Stromal cell of bone marrow (primary cell): ENCODE data around the gene RNF166.
A peak's percentile ranks its signal among the peaks of the same experiment; 100 is the strongest.

Experiments
- DNase-seq: peaks from one replicate; pipeline ENCODE4 v3.0.0-alpha.2; 2012; ENCODE audit warnings: low read depth

The RNF166 gene

DNA sequence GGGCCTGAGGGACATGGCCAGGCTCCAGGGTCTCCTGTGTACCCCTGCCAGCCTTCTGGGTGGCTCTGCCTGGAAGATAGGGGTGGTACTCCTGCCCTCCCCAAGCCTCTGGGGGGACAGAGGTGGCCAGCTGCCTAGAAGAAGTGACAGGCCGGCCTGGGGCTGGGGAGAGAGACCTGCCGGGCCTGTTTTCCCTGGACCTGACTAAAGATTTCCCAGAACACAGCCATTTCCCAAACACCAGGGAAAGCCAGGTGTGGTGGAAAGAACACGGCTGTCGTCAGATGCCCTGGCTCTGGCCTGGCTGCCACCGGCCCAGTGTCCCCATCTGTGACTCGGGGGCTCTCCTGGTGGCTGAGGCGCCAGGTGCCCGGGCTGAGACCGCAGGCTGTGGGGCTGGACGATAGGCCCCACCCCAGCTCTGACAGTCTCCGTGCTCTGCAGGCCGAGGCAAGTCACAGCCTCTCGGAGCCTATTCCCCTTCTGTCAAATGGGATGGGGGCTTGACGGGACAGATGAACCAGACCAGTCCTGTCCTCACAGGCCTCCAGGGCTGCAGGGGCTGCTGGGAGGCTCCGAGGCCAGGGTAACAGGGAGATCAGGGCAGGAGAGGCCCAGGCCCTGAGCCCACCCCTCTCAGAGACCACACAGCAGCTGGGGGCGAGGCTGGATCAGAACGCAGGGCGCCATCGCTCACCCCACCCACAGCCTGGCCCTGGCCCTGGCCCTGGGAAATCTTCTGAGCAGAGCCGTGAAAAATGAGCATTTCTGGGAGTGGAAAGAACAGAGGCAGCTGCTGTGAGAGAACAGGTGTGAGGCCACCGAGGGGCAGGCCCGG is 33.1 kb upstream of the RNF166 start:
- DNase-seq = no peak

DNA sequence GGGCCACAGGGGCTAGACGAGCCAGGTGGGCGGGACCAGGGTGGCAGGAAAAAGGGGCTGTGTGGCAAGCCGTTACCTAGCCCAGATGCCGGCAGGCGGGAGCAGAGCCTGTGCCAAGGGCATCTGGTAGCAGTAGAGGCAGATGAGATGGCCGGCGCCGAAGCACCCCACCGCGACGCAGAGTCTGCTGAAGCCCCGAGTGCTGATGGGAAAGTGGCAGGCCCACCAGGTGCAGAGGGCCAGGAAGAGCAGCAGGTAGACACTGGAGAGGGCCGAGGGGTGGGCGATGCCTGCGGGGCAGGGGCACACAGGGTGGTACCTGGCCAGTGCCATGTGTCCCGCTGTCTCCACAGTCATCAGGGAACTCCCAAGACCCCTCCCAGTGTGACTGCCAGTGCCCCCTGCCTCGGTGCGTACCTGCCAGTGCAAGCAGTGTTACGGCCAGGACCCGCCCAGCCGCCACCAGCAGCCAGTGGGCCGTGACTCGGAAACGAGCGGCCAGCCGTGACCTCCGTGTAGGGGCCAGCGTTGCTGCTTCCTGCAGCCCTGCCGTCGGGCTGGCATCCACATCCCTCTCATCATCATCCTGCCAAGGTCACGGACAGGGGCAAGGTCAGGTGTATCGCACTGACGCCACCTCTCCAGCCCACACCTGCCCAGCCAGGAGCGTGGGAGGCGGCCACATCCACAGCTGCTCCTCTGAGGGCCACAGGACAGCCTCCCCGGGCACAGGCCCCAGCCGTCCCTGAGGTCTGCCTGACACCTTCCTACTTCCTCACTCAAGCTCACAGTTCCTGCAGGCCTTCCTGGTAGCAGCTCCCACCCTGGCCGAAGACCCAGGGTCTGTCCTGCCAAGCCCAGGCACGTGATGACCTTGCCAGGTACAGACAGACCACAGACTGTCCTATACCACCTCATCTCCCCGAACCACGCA is 32.2 kb upstream of the RNF166 start:
- no peak for DNase-seq

DNA sequence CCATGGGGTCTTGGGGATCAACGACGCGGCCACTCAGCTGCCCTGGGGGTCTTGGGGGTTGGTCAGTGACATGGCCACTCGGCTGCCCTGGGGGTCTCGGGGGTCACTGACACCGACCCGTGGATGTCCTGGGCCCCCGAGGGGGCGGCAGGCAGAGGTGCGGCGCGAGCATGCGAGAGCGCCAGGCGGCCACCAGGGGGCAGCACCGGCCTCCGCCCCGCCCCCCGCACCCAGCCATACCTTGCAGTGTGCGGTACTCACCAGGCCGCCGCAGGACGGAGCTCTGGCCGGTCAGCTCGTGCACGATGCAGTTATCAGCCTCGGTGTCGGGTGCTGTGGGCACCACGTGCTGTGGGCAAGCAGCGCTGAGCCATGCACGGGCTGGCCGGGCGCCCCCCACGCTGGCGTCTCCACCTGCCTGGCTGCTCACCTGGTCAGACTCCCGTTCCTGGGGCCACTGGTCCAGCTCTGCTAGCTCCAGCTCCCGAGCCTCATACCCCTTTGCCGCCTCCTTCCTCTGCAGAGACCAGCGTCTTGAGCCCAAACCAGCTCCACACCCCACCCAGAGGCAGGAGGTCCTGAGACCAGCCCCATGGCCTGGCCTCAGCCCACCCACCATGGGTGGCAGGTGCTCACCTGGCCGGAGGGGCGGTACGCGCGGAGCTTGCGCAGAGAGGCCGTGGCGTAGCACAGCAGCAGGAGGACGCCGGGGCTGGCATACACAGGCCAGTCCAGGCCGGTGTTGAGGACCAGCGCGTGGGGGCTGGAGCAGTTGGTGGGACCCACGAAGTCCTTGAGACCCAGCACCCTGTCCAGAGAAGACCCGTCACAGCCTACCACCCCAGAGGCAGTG is 31.3 kb upstream of the RNF166 start:
- peak; percentile 29 for DNase-seq

DNA sequence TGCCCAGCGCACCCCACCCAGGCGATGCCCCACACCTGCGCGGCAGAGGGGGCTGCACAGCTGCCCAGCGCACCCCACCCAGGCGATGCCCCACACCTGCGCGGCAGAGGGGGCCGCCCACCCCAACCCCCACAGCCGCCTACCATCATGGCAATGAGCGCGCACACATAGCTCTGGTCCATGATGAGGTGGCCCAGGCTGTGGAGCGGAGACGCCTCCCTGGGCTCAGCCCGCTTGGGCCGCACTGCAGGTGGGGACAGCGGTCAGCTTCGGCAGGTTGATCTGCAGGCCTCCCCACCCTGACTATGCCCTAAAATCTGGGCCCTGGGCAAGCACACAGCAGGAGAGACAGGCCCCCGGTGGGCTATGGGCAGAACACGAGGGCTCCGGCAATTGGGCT is 30.3 kb upstream of the RNF166 start:
- DNase-seq = no peak

DNA sequence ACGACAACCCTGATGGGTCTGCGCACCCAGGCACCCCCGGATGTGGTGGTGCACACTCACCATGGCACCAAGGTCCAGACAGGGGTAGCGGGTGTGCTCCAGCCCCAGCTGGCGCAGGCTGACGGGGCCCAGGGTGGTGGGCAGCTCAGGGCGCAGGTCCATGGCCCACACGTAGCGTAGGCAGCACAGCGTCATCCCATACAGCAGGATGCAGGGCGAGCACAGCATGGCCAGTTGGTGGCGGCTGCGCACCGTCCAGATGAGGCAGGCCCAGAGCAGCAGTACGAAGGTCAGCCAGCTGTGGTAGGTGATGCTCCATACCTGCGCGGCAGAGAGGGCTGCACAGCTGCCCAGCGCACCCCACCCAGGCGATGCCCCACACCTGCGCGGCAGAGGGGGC is 29.9 kb upstream of the RNF166 start:
- DNase-seq = no peak

DNA sequence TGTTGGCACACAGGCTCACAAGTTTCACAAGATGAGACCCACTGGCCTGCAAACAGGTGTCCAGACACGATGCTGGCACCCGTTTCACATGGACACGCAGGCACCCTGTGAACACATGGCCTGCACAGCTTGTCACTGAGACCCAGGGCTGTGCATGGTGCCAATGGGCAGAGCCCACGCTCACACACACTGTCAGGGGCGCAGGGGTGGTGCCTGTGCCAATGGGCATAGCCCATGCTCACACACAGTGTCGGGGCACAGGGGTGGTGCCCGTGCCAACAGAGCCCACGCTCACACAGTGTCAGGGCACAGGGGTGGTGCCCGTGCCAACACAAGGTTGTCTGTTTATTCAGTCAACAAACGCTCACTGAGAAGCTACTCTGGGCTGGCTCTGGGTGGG is 29.4 kb upstream of the RNF166 start:
- DNase-seq = no peak

DNA sequence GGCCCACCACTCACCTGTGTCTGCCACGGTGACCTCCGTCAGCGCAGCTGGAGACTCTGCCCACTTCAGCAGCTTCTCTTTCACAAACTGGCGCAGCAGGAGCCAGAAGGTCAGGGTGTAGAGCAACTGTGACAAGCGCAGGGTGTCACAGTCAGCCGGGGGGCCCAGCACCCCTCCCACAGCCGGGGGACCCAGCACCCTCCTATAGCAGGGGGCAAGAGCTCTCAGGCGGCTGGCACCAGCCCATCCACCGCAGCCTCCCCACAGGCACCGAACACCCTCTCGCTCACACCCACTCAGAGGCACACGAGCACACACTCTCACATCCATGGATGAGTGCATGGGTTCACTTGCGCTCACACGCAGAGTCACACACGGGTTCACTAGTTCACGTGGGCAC is 28.9 kb upstream of the RNF166 start:
- no peak for DNase-seq

DNA sequence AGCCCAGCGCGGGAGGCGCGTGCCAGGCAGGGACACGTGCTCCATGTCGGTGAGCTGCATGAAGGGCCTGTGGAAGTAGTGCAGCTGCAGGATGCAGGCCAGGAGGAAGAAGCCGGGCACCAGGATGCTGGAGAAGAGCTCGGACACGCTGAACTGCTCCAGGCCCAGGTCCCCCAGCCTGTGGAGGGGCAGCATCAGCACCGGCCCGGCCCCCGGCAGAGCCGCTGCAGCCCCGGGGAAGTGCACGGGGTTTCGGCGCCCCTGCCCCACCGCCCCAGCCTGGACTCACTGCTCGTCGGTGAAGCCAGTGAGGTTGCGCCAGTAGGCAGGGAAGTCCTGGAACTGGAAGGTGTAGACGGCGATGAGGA is 28.1 kb upstream of the RNF166 start:
- DNase-seq = no peak

DNA sequence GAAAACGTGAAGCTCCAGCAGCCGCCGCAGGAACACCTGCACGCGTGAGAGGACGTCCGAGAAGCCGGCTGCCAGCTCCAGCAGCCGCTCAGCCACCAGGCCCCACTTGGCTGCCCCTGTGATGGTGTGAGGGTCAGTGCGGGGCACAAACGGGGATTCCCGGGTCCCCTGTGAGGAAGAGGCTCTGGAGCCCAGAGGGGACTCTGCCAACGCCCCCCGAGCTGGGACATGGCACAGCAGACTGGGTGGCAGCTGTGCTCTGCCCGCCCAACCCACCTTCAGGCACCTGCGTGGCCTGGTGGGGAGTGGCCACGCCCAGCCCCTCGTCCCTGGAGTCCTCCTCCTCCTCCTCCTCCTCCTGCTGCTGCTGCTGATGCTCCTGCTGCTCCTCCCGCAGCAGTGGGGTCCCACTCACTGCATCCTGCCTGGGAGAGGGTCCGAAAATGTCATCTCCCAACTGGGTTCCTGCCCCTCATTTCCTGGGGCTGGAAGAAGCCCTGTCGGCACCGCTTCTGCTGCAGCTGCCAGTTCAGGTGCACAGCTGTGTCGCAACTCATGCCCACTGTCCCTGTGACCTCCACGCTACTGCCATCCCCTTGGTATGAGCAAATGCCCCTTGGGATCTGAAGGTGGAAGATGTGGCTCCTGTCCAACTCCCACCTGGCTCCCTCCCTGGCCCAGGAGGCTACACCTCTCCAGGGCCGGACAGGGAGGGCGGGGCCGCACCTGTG is 27.6 kb upstream of the RNF166 start:
- no peak for DNase-seq

DNA sequence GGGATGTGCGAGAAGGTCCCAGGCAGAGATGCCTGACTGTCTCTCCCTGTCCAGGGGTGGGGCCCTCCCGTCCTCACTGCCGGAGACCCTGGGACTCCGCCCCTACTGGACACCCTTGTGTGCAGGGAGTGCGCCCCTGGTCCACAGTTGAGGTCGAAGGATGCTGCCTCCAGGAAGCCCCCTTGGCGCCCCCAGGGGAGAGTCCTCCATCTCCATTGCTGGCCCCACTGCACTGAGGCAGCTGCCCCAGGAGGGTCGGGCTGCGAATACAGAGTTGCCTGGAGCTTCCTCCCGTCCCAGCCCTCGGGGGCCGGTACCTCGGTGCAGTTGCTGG is 26.7 kb upstream of the RNF166 start:
- DNase-seq = no peak

DNA sequence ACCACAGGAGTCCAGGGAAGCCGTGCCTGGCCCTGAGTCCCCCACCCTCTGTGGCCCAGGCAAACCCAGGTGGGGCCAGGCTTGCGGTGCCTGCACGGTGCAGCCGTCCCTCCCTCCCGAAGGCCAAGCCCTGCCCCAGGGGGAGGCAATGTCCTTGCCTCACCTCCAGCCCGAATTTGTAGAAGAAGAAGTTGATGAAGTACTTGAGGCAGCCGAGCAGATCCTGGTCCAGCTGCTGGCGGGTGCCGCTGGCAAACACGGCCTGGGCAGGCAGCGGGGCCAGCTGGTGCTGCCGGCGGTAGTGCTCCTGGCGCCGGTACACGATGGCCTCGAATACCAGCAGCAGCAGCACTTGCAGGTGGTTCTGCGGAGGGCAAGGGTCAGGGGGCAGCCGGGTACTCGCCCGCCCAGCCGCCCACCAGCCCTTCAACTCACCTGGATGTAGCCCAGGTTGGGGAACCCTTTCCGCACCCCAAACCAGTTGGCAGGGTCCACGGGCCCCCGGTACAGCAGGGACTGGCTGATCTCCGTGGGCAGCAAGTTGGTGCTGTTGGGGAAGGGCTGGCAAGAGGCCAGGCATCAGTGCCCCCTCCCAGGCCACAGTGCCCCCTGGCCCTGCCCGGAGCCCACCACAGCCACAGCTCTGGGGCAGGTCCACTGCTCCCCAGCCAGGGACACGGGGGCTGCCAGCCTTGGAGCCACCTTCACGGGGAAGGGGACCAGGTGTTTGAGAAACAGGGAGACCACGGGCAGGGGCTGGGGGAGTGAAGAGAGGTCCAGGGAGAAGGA is 26.2 kb upstream of the RNF166 start:
- no peak for DNase-seq

DNA sequence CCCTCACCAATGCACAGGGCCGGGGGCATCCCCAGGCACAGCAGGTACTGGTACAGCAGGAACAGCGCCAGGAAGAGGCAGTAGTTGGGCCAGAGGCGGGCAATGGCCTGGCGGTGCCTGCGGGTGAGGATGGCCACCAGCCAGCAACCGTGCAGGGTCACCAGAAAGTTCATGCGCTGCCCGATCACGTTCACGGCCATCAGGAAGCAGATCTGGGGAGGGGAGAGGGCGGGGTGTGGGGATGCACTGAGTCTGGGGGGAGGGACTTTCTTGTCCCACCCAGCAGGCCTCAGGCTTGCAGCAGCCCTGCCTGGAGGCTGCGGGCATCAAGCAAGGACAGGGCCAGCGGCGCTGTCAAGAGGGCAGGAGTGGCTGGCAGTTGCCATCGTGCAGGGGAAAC is 25.5 kb upstream of the RNF166 start:
- no peak for DNase-seq

DNA sequence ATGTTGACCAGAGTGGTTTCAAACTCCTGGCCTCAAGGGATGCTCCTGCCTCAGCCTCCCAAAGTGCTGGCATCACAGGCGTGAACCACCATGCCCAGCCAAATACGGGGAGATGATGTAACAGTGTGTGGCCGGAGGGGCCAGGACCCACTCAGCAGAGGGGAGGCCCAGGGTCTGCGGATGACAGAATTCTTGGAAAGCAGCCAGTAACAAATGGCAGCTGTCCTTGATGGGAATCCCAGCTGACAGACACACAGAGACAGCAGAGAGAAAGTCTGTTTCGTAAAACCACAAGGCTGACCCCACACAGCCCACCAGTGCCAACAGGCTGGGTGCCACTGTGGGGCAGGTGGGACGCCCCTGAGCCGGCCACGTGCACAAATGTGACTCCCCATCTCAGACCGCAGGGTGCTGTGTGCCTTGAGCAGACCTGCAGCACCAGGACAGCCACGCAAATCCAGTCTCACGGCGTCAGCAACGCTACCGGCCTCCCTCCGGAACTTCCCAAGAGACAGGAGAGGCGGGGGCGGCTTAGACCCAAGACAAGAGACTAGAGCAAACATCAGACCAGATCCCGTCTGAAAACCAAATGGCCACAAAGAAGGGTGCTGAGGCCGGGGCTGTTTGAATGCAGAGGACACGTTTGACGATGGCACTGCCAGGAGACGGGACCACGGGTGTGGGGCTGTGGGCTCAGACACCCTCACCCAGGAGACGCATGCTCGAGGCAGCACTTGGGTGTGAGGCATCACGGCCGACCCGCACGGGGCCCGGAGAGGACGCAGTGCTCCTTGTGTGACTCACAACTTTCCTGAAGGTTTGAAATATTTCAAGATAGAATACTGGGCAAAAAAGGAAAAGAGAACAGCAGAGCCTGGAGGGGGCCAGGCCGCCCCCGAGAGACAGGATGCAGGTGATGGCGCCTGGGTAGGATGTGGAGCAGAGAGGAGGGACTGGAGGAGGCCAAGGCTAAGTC is 24.7 kb upstream of the RNF166 start:
- DNase-seq = no peak

DNA sequence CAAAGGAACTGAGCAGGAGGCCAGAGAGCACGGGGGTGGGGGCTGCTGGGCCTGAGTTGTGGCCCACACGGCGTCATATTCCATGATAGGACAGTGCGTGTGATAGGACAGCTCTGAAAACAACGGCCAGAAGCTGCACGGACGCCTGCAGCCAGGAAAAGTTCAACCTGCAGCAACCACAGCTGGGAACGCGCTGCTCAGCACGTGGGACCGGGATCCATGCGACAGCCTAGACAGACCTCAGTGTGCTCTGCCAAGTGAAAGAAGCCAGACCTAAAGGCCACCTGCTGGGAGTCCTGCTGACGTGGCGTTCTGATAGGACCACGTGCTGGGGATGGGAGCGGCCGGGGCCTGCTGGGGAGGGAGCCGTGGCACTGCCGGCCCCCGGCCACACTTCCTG is 21.7 kb upstream of the RNF166 start:
- DNase-seq = no peak

DNA sequence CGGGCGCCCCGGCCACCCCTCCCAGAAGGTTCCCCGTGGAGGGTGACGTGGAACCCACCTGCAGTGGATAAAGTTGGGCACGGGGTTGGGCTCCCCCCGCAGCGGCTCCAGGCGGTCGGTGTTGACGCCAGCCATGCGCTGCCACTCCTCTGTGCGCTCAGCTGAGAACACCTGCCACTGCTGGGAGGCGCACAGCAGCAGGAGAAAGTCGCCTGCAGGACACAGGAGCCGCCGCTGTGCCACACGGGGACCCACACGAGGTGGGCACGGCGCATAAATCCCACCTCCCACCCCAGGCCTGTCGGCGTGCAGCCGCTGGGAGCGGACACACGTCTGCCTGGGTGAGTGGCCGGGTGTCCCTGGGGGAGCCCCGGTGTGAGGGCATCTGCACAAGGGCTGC is 20.8 kb upstream of the RNF166 start:
- no peak for DNase-seq

DNA sequence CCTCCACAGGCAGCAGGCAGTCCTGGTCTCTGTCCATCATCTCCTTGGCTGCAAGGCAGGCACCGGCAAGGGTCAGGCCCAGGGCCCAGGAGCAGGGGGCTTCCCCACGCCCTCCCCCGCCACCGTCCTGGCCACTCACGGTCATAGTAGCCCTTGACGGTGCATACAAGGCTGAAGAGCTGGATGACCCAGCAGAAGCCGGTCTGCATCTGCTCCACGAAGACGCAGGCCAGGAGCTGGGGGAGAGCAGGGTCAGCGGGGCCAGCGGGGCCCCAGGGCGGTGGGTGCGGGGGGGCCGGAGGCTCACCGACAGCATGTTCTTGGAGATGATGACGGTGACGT is 20.2 kb upstream of the RNF166 start:
- no peak for DNase-seq

DNA sequence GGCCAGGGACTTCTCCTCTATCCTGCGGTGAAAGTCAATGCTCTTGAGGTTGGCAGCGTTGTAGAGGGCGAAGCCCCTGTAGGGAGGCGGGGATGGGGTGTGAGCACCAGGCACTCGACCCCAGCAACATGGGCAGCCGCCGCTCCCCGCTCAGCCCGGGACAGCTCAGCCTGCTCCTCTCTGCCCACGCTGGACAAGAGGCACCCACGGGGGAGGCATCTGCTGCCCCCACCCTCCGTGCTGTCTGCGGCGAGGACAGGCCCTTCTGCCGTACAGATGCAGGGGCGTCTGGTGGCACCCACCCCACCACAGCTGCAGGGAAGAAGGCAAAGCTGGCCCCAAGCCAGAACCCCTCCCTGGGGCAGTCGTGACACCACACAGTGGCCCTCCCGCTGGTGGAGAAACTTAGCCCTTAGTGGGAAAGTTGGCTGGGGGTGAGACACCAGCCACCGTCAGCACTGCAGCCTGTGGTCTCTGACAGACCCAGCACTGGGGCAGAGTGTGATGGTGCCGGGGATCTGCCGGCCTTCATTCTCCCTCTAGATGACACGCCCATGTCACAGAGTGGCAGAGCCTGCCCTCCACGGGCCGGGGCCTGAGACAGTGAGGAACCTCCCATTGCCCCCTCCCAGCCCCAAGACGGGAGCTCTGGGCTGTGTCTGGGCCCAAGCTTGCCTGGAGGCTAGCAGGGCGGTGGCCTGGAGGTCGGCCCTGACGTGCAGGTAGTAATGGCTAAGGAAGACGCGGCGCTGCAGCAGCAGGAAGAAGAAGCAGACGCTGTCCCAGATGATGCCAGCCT is 19.6 kb upstream of the RNF166 start:
- no peak for DNase-seq

DNA sequence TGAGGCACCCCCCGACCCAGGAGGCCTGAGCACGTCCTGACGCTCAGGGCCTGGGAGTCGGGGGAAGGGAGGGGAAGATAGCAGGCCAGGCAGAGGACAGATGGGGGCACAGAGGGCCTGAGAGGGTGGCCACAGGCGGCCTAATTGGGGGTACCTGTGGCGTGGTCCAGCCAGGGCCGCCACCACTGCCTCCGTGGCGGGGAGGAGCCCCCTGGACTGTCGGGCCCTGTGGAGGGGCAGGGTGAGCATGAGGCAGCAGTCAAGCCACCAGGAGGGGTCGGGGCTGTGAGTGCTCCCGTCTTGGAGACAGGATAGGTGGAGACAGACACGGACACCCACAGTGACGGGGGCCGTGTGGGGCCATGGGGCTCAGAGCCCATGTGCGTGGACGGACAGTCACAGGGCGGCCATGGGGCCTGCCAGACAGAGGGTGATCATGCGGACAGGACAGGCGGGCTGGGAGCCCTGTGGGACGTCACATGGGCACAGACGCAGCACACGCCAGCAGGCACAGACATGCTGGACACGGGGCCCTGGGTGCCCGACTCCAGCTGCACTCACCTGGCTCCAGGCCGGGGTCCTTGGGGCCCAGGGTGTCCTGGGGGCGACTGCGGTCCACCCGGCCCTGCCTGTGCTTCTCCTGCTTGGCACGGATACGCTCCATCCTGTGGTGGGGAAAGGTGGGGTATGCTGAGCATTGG is 18.8 kb upstream of the RNF166 start:
- no peak for DNase-seq
